GM15510 (cell line): ENCODE measurements around the gene BAZ2A.

Experiments
- POLR2A ChIP-seq: IDR thresholded peaks from 3 replicates; pipeline ENCODE4 v1.6.1; 2011; ENCODE audit warnings: borderline replicate concordance; ENCODE audit not compliant: insufficient read length; ENCODE audit errors: extremely low read depth

Gene BAZ2A

GRCh38 chr12:56641219-56641618 lies 11.1 kb upstream of the BAZ2A start:
- TF ChIP-seq POLR2A = no peak

- TF ChIP-seq POLR2A = no peak
These were observed 7.5 kb upstream of the BAZ2A start for GRCh38 chr12:56637621-56638020.

- TF ChIP-seq POLR2A = peak; percentile 44
These were observed 6.8 kb upstream of the BAZ2A start for GRCh38 chr12:56636675-56637540.

- TF ChIP-seq POLR2A = peak; percentile 44
These were observed 5.9 kb upstream of the BAZ2A start for GRCh38 chr12:56635806-56636674.

GRCh38 chr12:56634837-56635791 lies 5.0 kb upstream of the BAZ2A start:
- peak; percentile 36 for TF ChIP-seq POLR2A

- TF ChIP-seq POLR2A = no peak
These were observed 4.2 kb upstream of the BAZ2A start for GRCh38 chr12:56634242-56634836.

- no peak for TF ChIP-seq POLR2A
These were observed 3.5 kb upstream of the BAZ2A start for GRCh38 chr12:56633468-56634241.

- TF ChIP-seq POLR2A = no peak
These were observed 2.8 kb upstream of the BAZ2A start for GRCh38 chr12:56632701-56633467.

- peak; percentile 7 for TF ChIP-seq POLR2A
These were observed 1.9 kb upstream of the BAZ2A start for GRCh38 chr12:56631790-56632700.

- TF ChIP-seq POLR2A = no peak
These were observed 507 bp downstream of the BAZ2A start for GRCh38 chr12:56629459-56630179.
